HepG2 (cell line): ENCODE data around the gene PHTF2.

ENCODE experiments used
- HOXA9 ChIP-seq: sonication (generic); formaldehyde crosslinking; IDR thresholded peaks from 2 replicates; pipeline ENCODE4 v1.8.1; 2022; ENCODE audit warnings: missing genetic modification reagents, mild to moderate bottlenecking, moderate library complexity, borderline replicate concordance
- U2AF1 ChIP-seq: fragments of 200-400 bp; formaldehyde crosslinking; optimal IDR thresholded peaks from 2 replicates; pipeline ENCODE3; 2017; ENCODE audit warnings: mild to moderate bottlenecking, low read depth, low read length
- ZNF124 ChIP-seq: sonication (generic); formaldehyde crosslinking; IDR thresholded peaks from 2 replicates; pipeline ENCODE4 v1.4.0; 2020; ENCODE audit warnings: missing genetic modification reagents

DNA sequence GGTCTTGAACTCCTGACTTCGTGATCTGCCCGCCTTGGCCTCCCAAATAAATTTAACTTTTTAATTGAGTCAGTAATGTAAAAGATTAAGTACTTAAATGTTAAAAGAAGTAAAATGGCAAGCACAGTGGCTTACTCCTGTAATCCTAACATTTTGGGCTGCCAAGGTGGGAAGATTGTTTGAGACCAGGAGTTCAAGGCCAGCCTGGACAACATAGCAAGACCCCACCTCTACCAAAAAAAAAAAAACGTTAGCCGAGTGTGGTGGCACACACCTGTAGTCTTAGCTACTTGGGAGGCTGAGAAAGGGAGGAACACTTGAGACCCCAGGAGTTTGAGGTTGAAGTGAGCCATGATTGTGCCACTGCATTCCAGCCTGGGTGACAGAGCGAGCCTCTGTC is 26.1 kb downstream of the PHTF2 start:
- TF ChIP-seq ZNF124 (CRISPR knock-in tag): no peak
- TF ChIP-seq HOXA9: no peak
- TF ChIP-seq U2AF1: no peak
